SU-DHL-6 (cell line): Measurements from ENCODE around the gene DPH1.

Experiments
- EZH2phosphoT487 ChIP-seq: fragments of 200-600 bp; sonication (generic), shearing (Covaris generic); conservative IDR thresholded peaks from 2 replicates; pipeline ENCODE4 v1.6.1; 2018; ENCODE audit warnings: mild to moderate bottlenecking, antibody characterized with exemption, low read length, moderate library complexity, mixed read lengths
- TF ChIP-seq, protein P1 (sequence below): fragments of 200-600 bp; sonication (generic); IDR thresholded peaks from one replicate; pipeline ENCODE4 v1.5.1; 2017; ENCODE audit warnings: antibody characterized with exemption, mild to moderate bottlenecking, low read length, moderate library complexity; ENCODE audit not compliant: insufficient read depth, poor library complexity, severe bottlenecking

DNA sequence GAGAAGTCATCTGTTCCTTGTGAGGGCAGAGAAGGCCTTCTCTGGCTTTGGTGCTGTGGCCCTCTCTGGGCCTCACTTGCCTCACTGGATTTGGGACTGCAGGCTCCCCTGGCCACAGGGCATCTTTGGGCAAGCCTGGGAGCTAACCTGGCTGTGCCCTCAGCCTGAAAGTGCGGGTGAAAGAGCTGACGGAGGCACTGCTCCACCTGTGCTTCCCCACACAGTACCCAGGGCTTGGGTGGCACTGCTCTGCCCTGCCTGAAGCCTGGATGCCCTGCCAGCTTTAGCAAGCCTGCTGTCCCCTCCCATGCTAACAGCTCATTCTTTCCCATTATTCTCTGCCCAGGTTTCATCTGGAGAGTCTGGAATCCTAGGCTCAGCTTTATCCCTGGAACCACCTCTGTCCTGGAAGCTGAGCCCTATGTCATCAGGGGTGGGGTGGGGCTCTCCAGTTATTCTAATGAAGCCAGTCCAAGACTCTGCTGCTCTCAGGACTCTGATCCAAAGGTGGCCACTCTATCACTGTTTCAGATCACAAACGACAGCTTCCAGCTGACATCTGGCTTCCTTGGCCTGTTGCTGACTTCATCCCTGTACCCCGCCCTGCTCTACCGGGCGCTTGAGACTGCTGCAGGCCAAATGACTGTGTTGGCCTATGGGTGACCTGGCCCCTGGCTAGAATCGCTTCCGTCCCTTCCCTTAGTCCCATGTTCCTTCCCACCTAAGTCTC, 54.2 kb downstream of the DPH1 start:
- TF ChIP-seq EZH2phosphoT487: no peak
- TF ChIP-seq, protein P1, sequence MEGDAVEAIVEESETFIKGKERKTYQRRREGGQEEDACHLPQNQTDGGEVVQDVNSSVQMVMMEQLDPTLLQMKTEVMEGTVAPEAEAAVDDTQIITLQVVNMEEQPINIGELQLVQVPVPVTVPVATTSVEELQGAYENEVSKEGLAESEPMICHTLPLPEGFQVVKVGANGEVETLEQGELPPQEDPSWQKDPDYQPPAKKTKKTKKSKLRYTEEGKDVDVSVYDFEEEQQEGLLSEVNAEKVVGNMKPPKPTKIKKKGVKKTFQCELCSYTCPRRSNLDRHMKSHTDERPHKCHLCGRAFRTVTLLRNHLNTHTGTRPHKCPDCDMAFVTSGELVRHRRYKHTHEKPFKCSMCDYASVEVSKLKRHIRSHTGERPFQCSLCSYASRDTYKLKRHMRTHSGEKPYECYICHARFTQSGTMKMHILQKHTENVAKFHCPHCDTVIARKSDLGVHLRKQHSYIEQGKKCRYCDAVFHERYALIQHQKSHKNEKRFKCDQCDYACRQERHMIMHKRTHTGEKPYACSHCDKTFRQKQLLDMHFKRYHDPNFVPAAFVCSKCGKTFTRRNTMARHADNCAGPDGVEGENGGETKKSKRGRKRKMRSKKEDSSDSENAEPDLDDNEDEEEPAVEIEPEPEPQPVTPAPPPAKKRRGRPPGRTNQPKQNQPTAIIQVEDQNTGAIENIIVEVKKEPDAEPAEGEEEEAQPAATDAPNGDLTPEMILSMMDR: no peak
